CD4-positive, alpha-beta T cell (primary cell): ENCODE measurements around the gene MALAT1. TPM values are rescaled to one million over a fixed set of nuclear protein-coding genes. Genes with fewer than 3 reads are reported as not detected.

Experiments used
- ATAC-seq: fragments of 200-7000 bp; cut with Tn5 transposase; one replicate; pipeline ENCODE4 v1.10.0; 2022; ENCODE audit warnings: mild to moderate bottlenecking; ENCODE audit not compliant: poor library complexity
- CTCF ChIA-PET: fragments of 350-600 bp; sonication (Branson Sonifier 250); formaldehyde crosslinking; loops from one replicate; lab custom pipeline; 2021; ENCODE audit warnings: antibody characterized with exemption, inconsistent platforms; lab: Charles Lee
- POLR2A ChIA-PET: fragments of 350-600 bp; sonication (Branson Sonifier 250); formaldehyde crosslinking; loops from one replicate; lab custom pipeline; 2021; ENCODE audit warnings: antibody characterized with exemption, inconsistent platforms; lab: Charles Lee
- DNase-seq, 14 experiments: peaks; one replicate each; pipeline ENCODE4 v3.0.0-alpha.2; 2013 to 2020; ENCODE audit warnings: mixed read lengths in 2 of 14
- H3K27ac ChIP-seq, 2 donors: one replicate each; pipeline versions ENCODE4 v1.5.1 to v1.7.0; 2013; ENCODE audit warnings: low read length in 2 of 2, low read depth in 1 of 2, mild to moderate bottlenecking in 1 of 2
- H3K27me3 ChIP-seq, 2 experiments: 1 replicate in 1 of 2; 2 replicates in 1 of 2; pipeline versions ENCODE4 v1.6.1 to v1.7.0; 2013; ENCODE audit warnings: low read length in 2 of 2, control low read depth in 1 of 2, mild to moderate bottlenecking in 1 of 2, moderate library complexity in 1 of 2; ENCODE audit not compliant: insufficient read depth in 2 of 2, control insufficient read depth in 1 of 2
- H3K36me3 ChIP-seq: one replicate; pipeline ENCODE4 v1.6.1; 2013; ENCODE audit warnings: low read length, control low read depth; ENCODE audit not compliant: insufficient read depth
- H3K4me1 ChIP-seq: one replicate; pipeline ENCODE4 v1.6.1; 2013; ENCODE audit warnings: low read length, control low read depth; ENCODE audit not compliant: insufficient read depth
- H3K4me3 ChIP-seq: one replicate; pipeline ENCODE4 v1.5.1; 2013; ENCODE audit warnings: mild to moderate bottlenecking, low read length, moderate library complexity
- H3K9me3 ChIP-seq, 2 experiments: 1 replicate in 1 of 2; 2 replicates in 1 of 2; pipeline versions ENCODE4 v1.6.1 to v1.7.0; 2013; ENCODE audit warnings: low read length in 2 of 2, mild to moderate bottlenecking in 2 of 2, control low read depth in 1 of 2, moderate library complexity in 1 of 2; ENCODE audit not compliant: control insufficient read depth in 1 of 2, insufficient read depth in 1 of 2
- H3K27ac Mint-ChIP-seq: one replicate; pipeline ENCODE4 v1.8.0; 2020; ENCODE audit warnings: mixed read lengths
- H3K27me3 Mint-ChIP-seq: one replicate; pipeline ENCODE4 v1.8.0; 2021; ENCODE audit warnings: mixed read lengths
- H3K36me3 Mint-ChIP-seq: one replicate; pipeline ENCODE4 v1.8.0; 2021; ENCODE audit warnings: low read depth, mixed read lengths
- H3K4me1 Mint-ChIP-seq: one replicate; pipeline ENCODE4 v1.8.0; 2021; ENCODE audit warnings: low read depth, mixed read lengths
- H3K4me3 Mint-ChIP-seq: one replicate; pipeline ENCODE4 v1.8.0; 2020; ENCODE audit warnings: mild to moderate bottlenecking, mixed read lengths
- H3K9me3 Mint-ChIP-seq: one replicate; pipeline ENCODE4 v1.8.0; 2020; ENCODE audit warnings: mixed read lengths
- CTCF ChIP-seq: fragments of 200-600 bp; IDR thresholded peaks from one replicate; pipeline ENCODE4 v1.8.0; 2022; ENCODE audit warnings: antibody characterized with exemption, mild to moderate bottlenecking
- intact Hi-C, 2 experiments: fragments of 100-400 bp; cut with DNase I in 1 of 2; cut with micrococcal nuclease in 1 of 2; formaldehyde crosslinking; loops; one replicate each; pipeline versions ENCODE4 v1.15.1 to v1.9.0; 2023 to 2025; cut with DNase I, micrococcal nuclease
- total RNA-seq, 174 experiments: library from RNA in 2 of 174; stranded (reverse) in 2 of 174; gene quantifications; one replicate each; pipeline ENCODE4 v1.2.3 and lab custom pipeline; 2021 to 2026

The MALAT1 gene
- total RNA-seq, 2 experiments from 2014 or later = 31,509 to 32,316 TPM

GRCh38 chr11:65476632-65477148 lies 22.2 kb upstream of the MALAT1 start:
- DNase-seq (no peak), ATAC-seq (peak; percentile 0)
- Histone ChIP-seq H3K36me3 (no peaks in the 10 kb centered on the region), H3K27me3 (no peaks in the 10 kb centered on the region), H3K4me1 (peaks cover 40% of the 10 kb centered on the region), H3K27ac (peak overlapping the region; percentile 94 to 99), H3K9me3 (no peaks in the 10 kb centered on the region), H3K4me3 (peak overlapping the region; percentile 80)
- no peaks in the 10 kb centered on the region for H3K9me3 Mint-ChIP-seq
- no peak for TF ChIP-seq CTCF
- H3K27ac Mint-ChIP-seq = peak overlapping the region; percentile 99
- H3K36me3 Mint-ChIP-seq = peaks cover 6% of the 10 kb centered on the region
- peak overlapping the region; percentile 100 for H3K4me3 Mint-ChIP-seq
- POLR2A ChIA-PET = interaction anchor here (0.8 to 18.1 kb wide), 6 partner anchors 27 to 54 kb away, joined by 3 to 968 read pairs (median 4); partner anchors contain the start of genes MALAT1, NEAT1 and SCYL1
- intact Hi-C loops = loop anchor here (1.0 to 2.0 kb wide), 2 partner anchors 21 to 30 kb away; no protein-coding TSS in a partner anchor
- no peaks in the 10 kb centered on the region for H3K27me3 Mint-ChIP-seq
- H3K4me1 Mint-ChIP-seq = peaks cover 22% of the 10 kb centered on the region
- CTCF ChIA-PET = interaction anchor here (0.8 to 1.5 kb wide), 3 partner anchors 20 to 95 kb away, joined by 3 to 7 read pairs (median 4); no protein-coding TSS in a partner anchor

- no peak for TF ChIP-seq CTCF
- no peaks in the 10 kb centered on the region for H3K9me3 ChIP-seq
- peaks cover 15% of the 10 kb centered on the region for H3K4me1 Mint-ChIP-seq
- H3K9me3 Mint-ChIP-seq = no peaks in the 10 kb centered on the region
- intact Hi-C loops = loop anchor here (1.0 to 2.0 kb wide), 2 partner anchors 20 to 29 kb away; no protein-coding TSS in a partner anchor
- ATAC-seq = peak; percentile 84
- no peaks in the 10 kb centered on the region for H3K27me3 Mint-ChIP-seq
- H3K36me3 ChIP-seq = no peaks in the 10 kb centered on the region
- H3K4me3 Mint-ChIP-seq = peak overlapping the region; percentile 100
- peak overlapping the region; percentile 80 for H3K4me3 ChIP-seq
- ChIA-PET CTCF (interaction anchor here (0.6 to 2.4 kb wide), 6 partner anchors 20 to 96 kb away, joined by 3 to 11 read pairs (median 5); partner anchors contain the start of genes FRMD8 and MALAT1), POLR2A (interaction anchor here (0.6 to 18.1 kb wide), 13 partner anchors 10 to 774 kb away, joined by 3 to 968 read pairs (median 3); partner anchors contain the start of genes MALAT1, NEAT1 and SCYL1)
- H3K27me3 ChIP-seq = no peaks in the 10 kb centered on the region
- peaks cover 6% of the 10 kb centered on the region for H3K36me3 Mint-ChIP-seq
- peaks cover 34% of the 10 kb centered on the region for H3K4me1 ChIP-seq
- H3K27ac Mint-ChIP-seq = peak overlapping the region; percentile 99
- peak; percentile 69 to 94 (median 88) for DNase-seq
- H3K27ac ChIP-seq = peak overlapping the region; percentile 94 to 99
These were observed 21.5 kb upstream of the MALAT1 start for GRCh38 chr11:65477149-65477965.

- DNase-seq (no peak), ATAC-seq (no peak)
- Histone ChIP-seq H3K36me3 (no peaks in the 10 kb centered on the region), H3K9me3 (no peaks in the 10 kb centered on the region), H3K27me3 (no peaks in the 10 kb centered on the region), H3K27ac (peak overlapping the region in 1 of 2 donors; percentile 94), H3K4me1 (peaks cover 28% of the 10 kb centered on the region), H3K4me3 (no peak overlapping the region)
- H3K27ac Mint-ChIP-seq = peak overlapping the region; percentile 99
- ChIA-PET POLR2A (interaction anchor here (0.5 to 18.1 kb wide), 10 partner anchors 8 to 62 kb away, joined by 3 to 968 read pairs (median 4); partner anchors contain the start of genes MALAT1, NEAT1 and SCYL1), CTCF (interaction anchor here (1.2 to 2.4 kb wide), 7 partner anchors 13 to 97 kb away, joined by 3 to 11 read pairs (median 4); partner anchors contain the start of gene FRMD8)
- H3K9me3 Mint-ChIP-seq = no peaks in the 10 kb centered on the region
- H3K27me3 Mint-ChIP-seq = no peaks in the 10 kb centered on the region
- intact Hi-C loops = no loop called here
- H3K4me3 Mint-ChIP-seq = peak overlapping the region; percentile 60
- H3K36me3 Mint-ChIP-seq = peaks cover 6% of the 10 kb centered on the region
- TF ChIP-seq CTCF = no peak
- peaks cover 13% of the 10 kb centered on the region for H3K4me1 Mint-ChIP-seq
These were observed 20.3 kb upstream of the MALAT1 start for GRCh38 chr11:65478388-65479183.
